SJCRH30 (cell line): ENCODE results near the gene NUCB1. TPM values are rescaled to one million over a fixed set of nuclear protein-coding genes. Genes with fewer than 3 reads are reported as not detected.
"Not testable (repeated sequence)": the region's sequence is repeated elsewhere in the genome, so short reads cannot be mapped to it uniquely, and the experiment has no call there.

Source experiments
- DNase-seq, 2 experiments: peaks; one replicate each; pipeline ENCODE4 v3.0.0-alpha.2; 2015 to 2020
- H3K27ac ChIP-seq: fragments of 250-450 bp; sonication (Bioruptor Pico); 2 replicates; pipeline ENCODE4 v1.5.1; 2020; ENCODE audit warnings: mild to moderate bottlenecking, moderate library complexity
- H3K27me3 ChIP-seq: fragments of 250-450 bp; sonication (Bioruptor Pico); 2 replicates; pipeline ENCODE4 v1.5.1; 2020; ENCODE audit warnings: mild to moderate bottlenecking, moderate library complexity
- H3K36me3 ChIP-seq: fragments of 250-450 bp; sonication (Bioruptor Pico); 2 replicates; pipeline ENCODE4 v1.5.1; 2020; ENCODE audit warnings: mild to moderate bottlenecking, moderate library complexity
- H3K4me1 ChIP-seq: fragments of 250-450 bp; sonication (Bioruptor Pico); 2 replicates; pipeline ENCODE4 v1.5.1; 2020; ENCODE audit warnings: mild to moderate bottlenecking, moderate library complexity
- H3K4me3 ChIP-seq: fragments of 250-450 bp; sonication (Bioruptor Pico); 2 replicates; pipeline ENCODE4 v1.5.1; 2020; ENCODE audit warnings: mild to moderate bottlenecking, moderate library complexity
- H3K9me3 ChIP-seq: fragments of 250-450 bp; sonication (Bioruptor Pico); replicated peaks from 2 replicates; pipeline ENCODE4 v1.5.1; 2020; ENCODE audit warnings: mild to moderate bottlenecking, moderate library complexity
- total RNA-seq: library from RNA; depleted of rRNA; stranded (reverse); fragments of >200 nt; shearing (Covaris generic); gene quantifications from 2 replicates; pipeline ENCODE4 v1.2.3, GENCODE V29; 2014

The NUCB1 gene
- total RNA-seq, 1 experiment from 2014 or later: 91.2 TPM

DNA sequence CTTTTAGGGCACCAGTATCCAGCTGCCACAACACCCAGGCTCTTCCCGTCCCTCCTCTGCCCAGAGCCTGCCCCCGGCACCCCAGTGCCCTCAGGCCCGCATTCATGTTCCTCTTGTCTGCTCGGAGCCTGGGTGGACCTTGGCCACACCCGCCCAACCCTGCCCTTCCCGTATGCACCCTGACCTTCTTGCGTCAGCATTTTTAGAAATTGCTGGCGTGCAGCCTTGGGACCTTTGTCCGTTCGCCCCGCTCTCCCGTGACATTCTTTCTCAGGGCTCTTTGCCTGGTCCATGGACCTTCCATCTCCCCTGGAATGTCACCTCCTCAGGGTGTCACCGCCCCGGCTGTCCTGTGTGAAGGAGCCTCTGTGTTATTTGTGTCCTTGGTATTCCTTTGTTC lies 7.6 kb downstream of the NUCB1 start:
- Histone ChIP-seq H3K27ac (no peak overlapping the region), H3K4me1 (no peaks in the 10 kb centered on the region), H3K27me3 (no peaks in the 10 kb centered on the region), H3K36me3 (peaks cover 33% of the 10 kb centered on the region), H3K9me3 (no peaks in the 10 kb centered on the region), H3K4me3 (no peak overlapping the region)
- DNase-seq: no peak

DNA sequence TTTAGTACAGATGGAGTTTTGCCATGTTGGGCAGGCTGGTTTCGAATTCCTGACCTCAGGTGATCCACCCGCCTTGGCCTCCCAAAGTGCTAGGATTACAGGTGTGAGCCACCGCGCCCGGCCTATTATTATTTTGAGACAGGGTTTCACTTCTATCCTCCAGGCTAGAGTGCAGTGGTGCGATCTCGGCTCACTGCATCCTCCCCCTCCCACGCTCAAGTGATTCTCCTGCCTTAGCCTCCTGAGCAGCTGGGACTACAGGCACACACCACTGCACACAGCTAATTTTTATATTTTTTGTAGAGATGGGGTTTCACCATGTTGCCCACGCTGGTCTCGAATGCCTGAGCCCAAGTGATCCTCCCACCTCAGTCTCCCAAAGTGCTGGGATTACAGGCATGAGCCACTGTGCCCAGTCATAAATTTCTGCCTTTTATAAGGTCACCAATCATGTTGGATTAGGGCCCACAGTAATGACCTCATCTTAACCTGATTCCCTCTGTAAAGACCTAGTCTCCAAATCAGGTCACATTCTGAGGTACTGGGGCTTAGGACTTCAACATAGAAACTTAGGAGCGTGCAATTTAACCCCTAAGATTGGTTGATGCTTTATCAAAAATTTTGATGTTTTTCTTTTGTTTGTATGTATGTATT lies 9.4 kb downstream of the NUCB1 start:
- H3K27me3 ChIP-seq, H3K9me3 ChIP-seq, H3K27ac ChIP-seq, H3K4me3 ChIP-seq, DNase-seq, H3K4me1 ChIP-seq: not testable (repeated sequence)
- peaks cover 41% of the 10 kb centered on the region for H3K36me3 ChIP-seq

GRCh38 chr19:48910803-48911202 lies 10.7 kb downstream of the NUCB1 start:
- H3K4me3 ChIP-seq: no peak overlapping the region
- H3K9me3 ChIP-seq: no peaks in the 10 kb centered on the region
- peaks cover 40% of the 10 kb centered on the region for H3K36me3 ChIP-seq
- H3K4me1 ChIP-seq: no peaks in the 10 kb centered on the region
- no peak overlapping the region for H3K27ac ChIP-seq
- H3K27me3 ChIP-seq: no peaks in the 10 kb centered on the region
- DNase-seq: no peak

DNA sequence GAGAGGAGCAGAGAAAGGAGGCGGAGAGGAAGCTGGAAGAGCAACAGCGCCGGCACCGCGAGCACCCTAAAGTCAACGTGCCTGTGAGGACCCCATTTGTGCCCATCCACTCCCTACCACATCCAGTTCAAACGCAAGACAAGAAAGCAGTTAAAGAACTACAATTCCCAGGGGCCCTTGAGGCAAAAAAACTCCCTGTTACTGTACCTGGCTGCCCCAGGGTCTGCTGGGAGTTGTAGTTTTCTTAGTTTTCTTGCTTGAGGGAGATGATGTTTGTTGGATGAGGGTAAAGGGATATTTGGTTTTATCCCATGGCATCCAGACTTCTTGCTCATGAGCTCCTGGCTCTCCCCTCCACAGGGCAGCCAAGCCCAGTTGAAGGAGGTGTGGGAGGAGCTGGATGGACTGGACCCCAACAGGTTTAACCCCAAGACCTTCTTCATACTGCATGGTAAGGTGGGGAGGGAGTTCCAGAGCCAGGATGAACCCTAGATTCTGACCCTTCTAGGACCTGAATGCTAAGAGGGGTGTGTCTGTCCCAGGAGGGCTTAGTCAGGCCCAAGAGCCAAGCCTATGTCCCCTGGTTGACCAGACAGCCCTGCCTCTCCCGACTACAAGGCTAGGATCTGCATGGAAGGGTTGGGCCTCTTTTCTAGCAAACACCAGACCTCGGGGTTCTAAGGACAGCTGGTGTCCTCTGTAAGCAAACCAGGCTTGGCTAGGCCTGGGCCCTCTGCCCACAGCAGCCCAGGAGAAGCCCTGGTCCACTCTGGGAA lies 13.2 kb downstream of the NUCB1 start:
- no peaks in the 10 kb centered on the region for H3K9me3 ChIP-seq
- no peaks in the 10 kb centered on the region for H3K27me3 ChIP-seq
- H3K4me1 ChIP-seq: no peaks in the 10 kb centered on the region
- no peak overlapping the region for H3K4me3 ChIP-seq
- no peak overlapping the region for H3K27ac ChIP-seq
- DNase-seq: peak; percentile 32 to 61
- peaks cover 34% of the 10 kb centered on the region for H3K36me3 ChIP-seq

DNA sequence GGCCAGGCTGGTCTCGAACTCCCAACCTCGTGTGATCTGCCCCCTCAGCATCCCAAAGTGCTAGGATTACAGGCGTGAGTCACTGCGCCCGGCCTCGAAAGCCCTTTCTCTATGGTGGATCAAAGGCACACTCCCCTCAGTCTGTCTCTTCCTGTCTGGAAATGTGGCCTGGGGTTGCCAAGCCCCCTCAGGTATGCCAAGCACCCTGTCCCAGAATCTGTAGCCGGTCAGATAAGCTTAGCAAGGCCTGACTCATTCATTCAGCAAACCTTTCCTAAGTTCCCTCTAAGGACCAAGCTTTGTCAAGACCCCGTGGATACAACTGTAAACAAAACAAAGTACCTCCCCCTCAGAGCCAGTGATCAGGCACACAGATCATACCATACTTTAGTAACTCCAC lies 14.1 kb downstream of the NUCB1 start:
- H3K9me3 ChIP-seq: no peaks in the 10 kb centered on the region
- no peaks in the 10 kb centered on the region for H3K27me3 ChIP-seq
- no peak overlapping the region for H3K27ac ChIP-seq
- H3K4me1 ChIP-seq: no peaks in the 10 kb centered on the region
- H3K36me3 ChIP-seq: peaks cover 38% of the 10 kb centered on the region
- DNase-seq: no peak
- no peak overlapping the region for H3K4me3 ChIP-seq

DNA sequence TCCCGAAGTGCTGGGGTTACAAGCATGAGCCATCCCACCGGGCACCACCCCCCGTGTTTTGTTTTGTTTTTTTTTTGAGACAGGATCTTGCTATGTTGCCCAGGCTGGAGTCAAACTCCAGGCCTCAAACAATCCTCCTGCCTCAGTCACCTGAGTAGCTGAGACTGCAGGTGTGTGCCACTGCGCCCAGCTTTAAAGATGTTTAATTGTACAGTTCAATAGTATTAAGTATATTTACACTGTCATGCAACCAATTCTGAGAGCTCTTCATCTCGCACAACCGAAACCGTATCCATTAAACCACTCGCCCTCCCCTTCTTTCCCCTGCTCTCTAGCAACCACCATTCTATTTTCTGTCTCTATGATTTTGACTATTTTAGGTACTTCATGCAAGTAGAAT lies 15.6 kb downstream of the NUCB1 start:
- Histone ChIP-seq H3K4me1 (no peaks in the 10 kb centered on the region), H3K9me3 (no peaks in the 10 kb centered on the region), H3K27ac (no peak overlapping the region), H3K4me3 (no peak overlapping the region), H3K27me3 (no peaks in the 10 kb centered on the region), H3K36me3 (peaks cover 36% of the 10 kb centered on the region)
- DNase-seq: no peak

- Histone ChIP-seq H3K36me3 (peaks cover 19% of the 10 kb centered on the region), H3K4me3 (no peak overlapping the region), H3K9me3 (no peaks in the 10 kb centered on the region), H3K27ac (no peak overlapping the region), H3K4me1 (no peaks in the 10 kb centered on the region), H3K27me3 (no peaks in the 10 kb centered on the region)
- no peak for DNase-seq
These were observed 18.0 kb downstream of the NUCB1 start for GRCh38 chr19:48918071-48918470.

- H3K36me3 ChIP-seq: peaks cover 13% of the 10 kb centered on the region
- no peaks in the 10 kb centered on the region for H3K27me3 ChIP-seq
- H3K4me3 ChIP-seq: no peak overlapping the region
- H3K27ac ChIP-seq: no peak overlapping the region
- no peaks in the 10 kb centered on the region for H3K4me1 ChIP-seq
- H3K9me3 ChIP-seq: no peaks in the 10 kb centered on the region
- peak; percentile 56 to 62 for DNase-seq
These were observed 18.7 kb downstream of the NUCB1 start for GRCh38 chr19:48918801-48919247.

GRCh38 chr19:48919271-48919670 lies 19.2 kb downstream of the NUCB1 start:
- not testable (repeated sequence) for DNase-seq, H3K27ac ChIP-seq, H3K27me3 ChIP-seq, H3K4me1 ChIP-seq, H3K4me3 ChIP-seq, H3K9me3 ChIP-seq
- H3K36me3 ChIP-seq: peaks cover 13% of the 10 kb centered on the region

DNA sequence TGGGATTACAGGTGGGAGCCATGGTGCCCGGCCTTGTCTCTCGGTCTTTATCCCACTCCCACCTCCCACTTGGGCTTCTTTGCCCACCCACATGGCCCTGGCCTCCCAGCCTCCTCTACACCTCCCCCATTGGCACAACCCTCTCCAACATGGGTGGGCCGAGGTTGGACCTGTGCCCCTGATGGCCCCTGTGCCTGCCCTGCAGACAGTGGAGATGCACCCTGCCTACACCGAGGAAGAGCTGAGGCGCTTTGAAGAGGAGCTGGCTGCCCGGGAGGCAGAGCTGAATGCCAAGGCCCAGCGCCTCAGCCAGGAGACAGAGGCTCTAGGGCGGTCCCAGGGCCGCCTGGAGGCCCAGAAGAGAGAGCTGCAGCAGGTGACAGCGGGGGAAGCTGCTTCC lies 20.8 kb downstream of the NUCB1 start:
- H3K27ac ChIP-seq: no peak overlapping the region
- H3K9me3 ChIP-seq: no peaks in the 10 kb centered on the region
- DNase-seq: no peak
- H3K36me3 ChIP-seq: peaks cover 9% of the 10 kb centered on the region
- H3K4me3 ChIP-seq: no peak overlapping the region
- peaks cover 7% of the 10 kb centered on the region; the same call in 1 of the 2 replicates for H3K4me1 ChIP-seq
- no peaks in the 10 kb centered on the region for H3K27me3 ChIP-seq

GRCh38 chr19:48921721-48922500 lies 21.8 kb downstream of the NUCB1 start:
- no peak for DNase-seq
- H3K4me1 ChIP-seq: peaks cover 7% of the 10 kb centered on the region; the same call in 1 of the 2 replicates
- H3K36me3 ChIP-seq: peaks cover 9% of the 10 kb centered on the region
- no peak overlapping the region for H3K27ac ChIP-seq
- H3K27me3 ChIP-seq: no peaks in the 10 kb centered on the region
- no peaks in the 10 kb centered on the region for H3K9me3 ChIP-seq
- H3K4me3 ChIP-seq: no peak overlapping the region

- Histone ChIP-seq H3K4me1 (peaks cover 7% of the 10 kb centered on the region; the same call in 1 of the 2 replicates), H3K27ac (no peak overlapping the region), H3K4me3 (no peak overlapping the region), H3K27me3 (no peaks in the 10 kb centered on the region), H3K36me3 (peaks cover 9% of the 10 kb centered on the region), H3K9me3 (no peaks in the 10 kb centered on the region)
- DNase-seq: no peak
These were observed 22.7 kb downstream of the NUCB1 start for GRCh38 chr19:48922548-48923490.

GRCh38 chr19:48925240-48925843 lies 25.2 kb downstream of the NUCB1 start:
- Histone ChIP-seq H3K9me3 (no peaks in the 10 kb centered on the region), H3K4me3 (no peak overlapping the region), H3K27ac (no peak overlapping the region), H3K36me3 (peaks cover 2% of the 10 kb centered on the region), H3K27me3 (no peaks in the 10 kb centered on the region), H3K4me1 (peaks cover 7% of the 10 kb centered on the region; the same call in 1 of the 2 replicates)
- peak in 1 of 2 experiments; percentile 34 for DNase-seq

GRCh38 chr19:48925890-48926289 lies 25.8 kb downstream of the NUCB1 start:
- H3K4me1 ChIP-seq, H3K9me3 ChIP-seq, H3K27ac ChIP-seq, H3K27me3 ChIP-seq, H3K36me3 ChIP-seq, DNase-seq, H3K4me3 ChIP-seq: not testable (repeated sequence)
